CD4-positive, alpha-beta T cell treated with Interleukin-6 for 4 hours (primary cell): ENCODE measurements around the gene FBLN5.
A peak's percentile ranks its signal among the peaks of the same experiment; 100 is the strongest.
"Not testable (repeated sequence)": the region's sequence is repeated elsewhere in the genome, so short reads cannot be mapped to it uniquely, and the experiment has no call there.

Source experiments
- DNase-seq: peaks from one replicate; pipeline ENCODE4 v3.0.0-alpha.2; 2020; ENCODE audit warnings: mixed read lengths

FBLN5 gene

DNA sequence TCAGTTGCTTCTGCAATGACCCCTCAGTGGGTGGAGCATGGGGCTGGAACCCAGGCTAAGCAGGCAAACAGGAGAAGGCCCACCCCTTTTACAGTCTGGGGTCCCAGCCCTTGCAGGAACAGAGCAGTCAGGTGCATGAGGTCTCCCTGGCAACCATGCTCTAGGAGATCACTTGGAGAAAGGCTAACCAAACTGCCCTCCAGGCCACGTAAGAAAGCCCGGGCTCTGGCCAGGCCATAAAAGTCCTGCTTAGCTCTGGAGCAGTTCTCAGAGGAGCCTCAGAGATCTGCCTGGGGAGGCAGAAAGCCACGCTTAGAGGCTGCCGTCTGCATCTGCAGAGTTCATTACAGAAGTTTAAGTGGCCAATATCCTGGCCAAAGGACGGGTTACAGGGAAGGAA is 65.1 kb downstream of the FBLN5 start:
- DNase-seq: no peak

- DNase-seq: no peak
Observed at GRCh38 chr14:91879196-91879595, 68.3 kb downstream of the FBLN5 start.

GRCh38 chr14:91878274-91878673 is 69.2 kb downstream of the FBLN5 start:
- DNase-seq: peak; percentile 38

DNA sequence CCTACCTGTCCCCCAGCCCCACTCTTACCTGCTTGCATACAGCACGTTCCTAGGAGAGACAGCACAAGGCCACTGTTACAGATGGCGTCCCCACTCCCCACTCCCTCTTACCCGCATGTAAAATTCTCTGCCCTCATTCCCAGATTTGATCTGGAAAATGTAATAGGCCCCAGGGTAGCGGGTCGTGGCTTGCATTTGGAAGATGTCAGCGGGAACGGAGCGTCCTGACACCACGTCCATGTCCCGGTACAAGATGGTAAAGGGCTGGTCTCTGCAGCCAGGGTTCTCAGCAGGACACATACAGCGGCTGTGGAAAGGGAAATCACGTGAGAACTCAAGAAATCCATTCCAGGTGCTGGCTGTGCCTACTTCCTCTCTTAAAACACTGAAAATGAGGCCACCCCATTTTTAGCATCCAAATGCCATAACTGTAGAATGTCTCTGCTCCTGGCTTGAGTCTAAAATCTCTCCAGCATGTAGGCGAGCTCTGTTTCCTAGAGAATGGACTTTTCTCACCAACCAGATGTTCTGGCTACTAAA is 70.0 kb downstream of the FBLN5 start:
- peak; percentile 18 for DNase-seq

GRCh38 chr14:91876492-91876891 is 71.0 kb downstream of the FBLN5 start:
- no peak for DNase-seq

- no peak for DNase-seq
Observed at GRCh38 chr14:91875525-91876286, 71.8 kb downstream of the FBLN5 start.

DNA sequence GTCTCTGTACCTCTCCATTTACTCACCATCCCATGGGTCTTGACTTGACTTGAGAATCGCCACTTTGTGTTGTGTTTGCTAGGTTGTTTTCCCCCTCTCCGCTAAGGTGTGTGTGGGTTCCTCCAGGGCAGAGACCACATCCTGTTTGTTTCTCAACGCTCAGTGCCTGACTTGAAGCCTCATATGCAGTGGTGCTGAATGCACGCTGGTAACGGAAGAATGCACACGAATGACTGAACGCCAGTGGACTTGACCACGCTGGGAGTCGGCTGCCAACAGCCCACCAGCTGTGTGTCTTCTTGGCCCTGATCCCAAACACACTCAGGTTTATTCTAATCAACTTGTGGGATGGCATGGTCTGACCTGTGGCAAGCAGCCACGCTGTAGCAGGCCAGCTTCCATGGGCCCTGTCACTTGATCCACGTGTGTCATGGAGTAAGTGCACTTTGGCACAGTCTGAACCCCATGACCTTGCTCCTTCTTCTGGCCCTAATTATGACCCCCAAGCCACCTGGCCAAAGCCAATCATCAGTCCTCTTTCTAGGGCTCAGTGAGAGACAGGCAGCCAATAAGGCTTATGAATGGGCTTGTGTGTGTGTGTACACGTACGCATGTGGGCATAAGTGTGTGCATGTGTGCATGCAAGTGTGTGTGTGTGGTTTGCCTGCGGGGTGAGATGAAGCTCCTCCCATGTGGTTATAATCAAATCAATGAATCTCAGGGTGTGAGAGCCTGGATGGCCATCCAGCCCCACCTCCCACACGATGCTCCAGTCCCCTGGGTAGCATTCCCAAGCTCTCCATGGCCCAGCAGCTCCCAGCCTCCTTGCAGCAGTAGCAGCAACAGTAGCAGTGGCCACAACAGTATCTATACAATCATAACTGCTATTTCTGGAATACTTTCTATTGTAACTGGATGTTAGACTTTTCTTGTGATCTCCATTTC is 73.8 kb downstream of the FBLN5 start:
- DNase-seq: peak; percentile 85

DNA sequence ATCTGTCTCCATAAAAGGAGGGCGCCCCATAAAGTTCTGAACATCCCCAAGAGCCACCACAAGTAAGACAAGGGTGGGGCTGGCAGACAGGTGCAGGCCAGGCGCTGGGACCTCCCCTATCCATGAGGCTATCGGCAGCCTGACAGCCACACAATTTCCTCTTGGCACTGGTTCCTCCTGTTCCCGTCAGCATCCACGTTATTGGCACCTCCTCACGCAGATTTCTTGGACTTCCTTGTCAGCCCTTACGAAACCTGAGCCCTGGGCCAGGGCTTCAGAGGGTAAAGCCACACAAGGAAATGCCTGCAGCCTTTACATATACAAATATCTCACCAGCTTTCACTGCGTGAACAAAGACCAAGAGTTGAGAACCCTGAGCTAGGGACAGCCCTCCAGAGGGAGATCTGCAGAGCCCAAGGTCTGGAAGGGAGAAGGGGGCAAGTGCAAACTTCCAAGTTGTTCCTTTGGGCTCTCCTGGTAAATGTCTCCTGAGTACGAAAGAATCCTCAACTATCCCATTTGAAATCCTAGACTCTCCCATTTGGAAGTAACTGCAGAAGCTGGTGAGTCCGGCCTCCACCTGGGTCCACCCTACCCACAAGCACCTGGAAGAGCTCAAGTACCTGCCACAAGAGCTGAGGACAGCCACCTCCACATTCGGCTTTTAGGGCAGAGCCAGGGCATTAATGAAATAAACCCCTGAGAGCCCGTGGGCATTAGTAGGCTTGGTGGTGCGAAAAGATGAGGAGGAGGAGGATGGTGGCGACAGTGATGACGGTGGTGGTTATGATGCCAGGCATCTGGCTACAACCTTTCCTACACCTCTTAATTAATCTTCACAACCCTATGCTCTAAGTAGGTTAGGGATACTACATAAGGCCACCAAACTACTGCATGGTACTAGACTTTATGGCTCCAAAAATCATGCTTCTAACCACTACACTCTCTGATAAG is 74.7 kb downstream of the FBLN5 start:
- peak; percentile 77 for DNase-seq

DNA sequence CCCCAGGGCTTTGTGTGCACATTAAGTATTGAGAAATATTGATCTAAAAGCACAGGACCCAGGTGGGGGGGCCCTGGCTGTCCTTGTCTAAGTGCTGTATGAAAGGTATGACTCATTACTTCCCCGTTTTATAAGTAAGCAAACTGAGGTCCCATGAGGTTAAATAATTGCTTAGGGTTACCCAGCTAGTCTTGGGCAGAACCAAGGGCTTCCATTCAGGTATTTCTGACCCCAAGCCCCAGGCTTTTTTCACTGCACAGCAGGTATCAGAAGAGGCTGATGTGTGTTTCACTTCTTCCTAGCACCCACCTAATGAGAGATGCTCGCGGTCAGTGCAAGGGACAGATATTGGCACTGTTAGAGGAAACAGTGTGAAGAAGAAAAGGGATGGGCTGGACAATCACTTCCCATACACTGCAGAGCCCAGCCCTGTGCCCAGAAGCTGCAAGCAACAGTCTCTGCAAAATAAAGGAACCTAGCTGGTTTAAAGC is 75.4 kb downstream of the FBLN5 start:
- DNase-seq: peak; percentile 82

GRCh38 chr14:91871401-91871800 is 76.1 kb downstream of the FBLN5 start:
- not testable (repeated sequence) for DNase-seq

- no peak for DNase-seq
Observed at GRCh38 chr14:91870890-91871289, 76.6 kb downstream of the FBLN5 start.

- DNase-seq: peak; percentile 87
Observed at GRCh38 chr14:91870001-91870400, 77.5 kb downstream of the FBLN5 start.

DNA sequence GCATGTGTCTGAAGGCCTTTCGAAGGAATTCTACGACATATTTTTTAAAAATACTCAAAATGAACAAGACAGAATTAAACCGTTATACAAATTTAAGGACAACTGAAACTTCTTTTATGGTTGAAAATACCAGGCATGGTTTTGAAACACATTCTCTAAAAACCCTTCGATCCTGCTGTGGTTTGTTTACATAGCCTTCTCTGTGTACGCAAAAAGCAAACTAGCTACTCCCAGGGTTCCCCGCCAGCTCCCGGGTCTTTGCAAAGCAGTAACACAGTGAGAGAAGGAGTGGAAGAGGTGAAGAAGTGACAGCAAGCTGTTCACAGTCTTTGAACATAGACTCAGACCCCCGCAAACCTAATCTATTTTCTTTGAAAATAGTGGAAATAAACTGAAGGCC is 77.9 kb downstream of the FBLN5 start:
- DNase-seq: no peak

DNA sequence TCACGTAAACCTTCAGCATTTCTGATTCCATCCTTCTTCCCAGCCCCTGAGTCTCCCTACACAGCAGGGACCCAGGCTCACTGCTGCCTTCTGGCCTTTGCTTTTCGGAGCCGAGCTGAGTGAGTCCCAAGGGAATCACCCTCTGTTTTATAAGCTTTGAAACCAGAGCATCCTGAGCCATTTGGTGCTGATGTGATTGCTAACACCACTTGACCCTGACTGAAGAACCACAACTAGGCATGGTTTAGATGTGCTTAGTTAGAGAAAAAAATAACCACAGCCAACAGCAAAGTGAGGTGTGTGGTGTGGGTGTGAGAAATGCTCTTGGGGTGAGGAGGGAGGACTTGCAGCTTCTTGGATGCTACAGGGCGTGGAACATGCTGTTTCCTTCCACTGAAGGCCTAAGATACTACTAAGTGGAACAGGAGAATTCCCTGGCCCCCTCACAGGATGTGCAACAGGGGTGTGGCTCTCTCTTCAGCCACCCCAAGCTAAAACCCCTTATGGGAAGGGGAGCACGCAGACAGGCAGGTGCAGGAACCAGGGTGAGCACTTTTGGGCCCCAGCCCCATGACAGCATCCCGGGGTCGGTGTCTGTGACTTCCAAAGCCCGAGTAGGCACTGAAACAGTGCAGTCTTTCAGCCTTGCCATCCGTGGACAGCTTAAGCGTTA is 80.0 kb downstream of the FBLN5 start, which contains the start of gene TC2N:
TC2N (minus strand) TSS at position 221 of the 673 bp plus-strand sequence. CDS start 53,767 bp downstream, outside the sequence.
- DNase-seq: peak; percentile 73

GRCh38 chr14:91866511-91867295 is 80.8 kb downstream of the FBLN5 start:
- peak; percentile 26 for DNase-seq

GRCh38 chr14:91866061-91866460 is 81.4 kb downstream of the FBLN5 start:
- peak; percentile 46 for DNase-seq

DNA sequence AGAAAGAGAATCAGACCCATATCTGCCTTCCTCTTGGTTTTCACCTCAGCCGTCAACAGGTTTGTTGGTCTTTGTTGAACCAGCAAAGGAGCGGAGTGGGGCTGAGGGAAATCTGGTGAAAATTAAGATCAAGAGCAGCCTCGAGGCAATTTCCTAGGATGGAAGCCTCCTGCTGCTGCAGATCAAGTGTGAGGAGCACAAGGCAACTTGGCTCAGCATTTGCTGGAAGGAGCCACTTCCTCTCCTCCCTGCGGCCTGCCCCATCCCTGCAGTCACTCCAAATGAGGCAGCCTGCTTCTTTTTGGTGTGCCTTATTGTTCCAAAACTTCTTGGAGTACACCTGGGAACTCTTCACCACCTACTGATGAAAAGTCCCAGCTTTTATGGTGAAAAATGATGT is 85.1 kb downstream of the FBLN5 start:
- peak; percentile 30 for DNase-seq

- no peak for DNase-seq
Observed at GRCh38 chr14:91861091-91861490, 86.4 kb downstream of the FBLN5 start.

- no peak for DNase-seq
Observed at GRCh38 chr14:91860238-91860637, 87.3 kb downstream of the FBLN5 start.

DNA sequence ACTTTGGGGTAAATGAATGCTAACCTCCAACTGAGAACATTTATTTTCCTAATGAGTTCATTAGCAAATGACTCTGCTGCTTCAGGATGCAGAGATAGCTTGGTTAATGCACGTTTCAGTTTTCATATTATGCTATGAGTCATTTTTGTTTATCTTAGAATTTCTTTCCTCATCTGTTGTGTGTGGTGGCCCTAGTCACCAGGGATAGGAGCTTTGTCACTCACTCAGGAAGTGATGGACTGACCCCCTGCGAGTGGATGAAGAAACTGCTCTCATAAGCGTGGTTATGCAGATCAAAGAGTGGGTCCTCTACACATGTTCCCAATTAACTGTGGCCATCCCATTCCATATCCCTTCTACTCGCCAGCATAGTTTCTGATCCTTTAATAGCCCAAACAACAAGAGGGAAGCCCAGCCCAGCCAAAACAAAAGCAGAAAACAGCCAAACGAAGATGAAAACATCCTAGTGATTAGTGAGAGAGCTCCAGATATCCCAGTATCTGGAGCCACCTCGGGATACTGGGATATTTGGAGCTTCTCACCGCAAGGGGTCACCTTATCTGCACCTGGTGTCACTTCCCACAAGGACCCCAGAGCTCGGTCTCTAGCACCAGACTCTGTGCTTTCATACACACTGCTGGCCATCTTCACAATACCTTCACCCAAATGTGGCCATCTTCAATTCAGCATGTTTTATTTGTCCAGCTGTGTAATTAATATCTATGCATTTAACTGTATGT is 88.8 kb downstream of the FBLN5 start:
- DNase-seq: peak; percentile 42
